ENCODE measurements around the gene SMDT1. TPM values are rescaled to one million over a fixed set of nuclear protein-coding genes. Genes with fewer than 3 reads are reported as not detected.

SMDT1 gene
- polyA plus RNA-seq, 1 donor from 2014 or later: 42.8 TPM

- Histone ChIP-seq H3K4me2 (ENCODE audit: low read length) (no peak overlapping the region), H3K79me2 (replicated peaks; ENCODE audit: insufficient read depth, low read length) (no peaks in the 10 kb centered on the region), H4K20me1 (ENCODE audit: insufficient read depth) (no peaks in the 10 kb centered on the region), H2AFZ (ENCODE audit: low read depth, low read length) (no peak overlapping the region), H3K27ac (ENCODE audit: low read length) (no peak overlapping the region), H3K9me2 (ENCODE audit: insufficient read depth, low read length) (no peaks in the 10 kb centered on the region), H3K27me3 (ENCODE audit: insufficient read depth, low read depth, low read length) (no peaks in the 10 kb centered on the region), H3K36me3 (ENCODE audit: insufficient read depth, low read length) (no peaks in the 10 kb centered on the region), H3F3A (ENCODE audit: insufficient read depth, low read length, poor library complexity, severe bottlenecking) (no peaks in the 10 kb centered on the region), H3K9me3 (ENCODE audit: low read length) (no peaks in the 10 kb centered on the region), H3K4me3 (ENCODE audit: low read length) (no peak overlapping the region), H3K9ac (ENCODE audit: low read length) (no peak overlapping the region)
- TF ChIP-seq REST (IDR thresholded peaks at IDR 0.05; ENCODE audit: borderline replicate concordance): no peak
- TF ChIP-seq TAF1 (IDR thresholded peaks at IDR 0.05; ENCODE audit: low read depth): no peak
- no peak for TF ChIP-seq POLR2AphosphoS5 (IDR thresholded peaks at IDR 0.05)
- TF ChIP-seq SMC3 (conservative IDR thresholded peaks at IDR 0.05; ENCODE audit: poor library complexity): no peak
- no peak for TF ChIP-seq MXI1 (conservative IDR thresholded peaks at IDR 0.05; ENCODE audit: poor library complexity, severe bottlenecking)
- TF ChIP-seq CTCF (IDR thresholded peaks at IDR 0.05; ENCODE audit: poor library complexity, severe bottlenecking): no peak
- TF ChIP-seq RAD21 (conservative IDR thresholded peaks at IDR 0.05): no peak
- no peak for TF ChIP-seq EP300 (conservative IDR thresholded peaks at IDR 0.05; ENCODE audit: poor library complexity, severe bottlenecking)
- TF ChIP-seq EZH2 (IDR thresholded peaks at IDR 0.05; ENCODE audit: borderline replicate concordance, insufficient read depth, low read length, poor library complexity, severe bottlenecking): no peak
Measured at GRCh38 chr22:42061041-42061440, 18.5 kb upstream of the SMDT1 start.

DNA sequence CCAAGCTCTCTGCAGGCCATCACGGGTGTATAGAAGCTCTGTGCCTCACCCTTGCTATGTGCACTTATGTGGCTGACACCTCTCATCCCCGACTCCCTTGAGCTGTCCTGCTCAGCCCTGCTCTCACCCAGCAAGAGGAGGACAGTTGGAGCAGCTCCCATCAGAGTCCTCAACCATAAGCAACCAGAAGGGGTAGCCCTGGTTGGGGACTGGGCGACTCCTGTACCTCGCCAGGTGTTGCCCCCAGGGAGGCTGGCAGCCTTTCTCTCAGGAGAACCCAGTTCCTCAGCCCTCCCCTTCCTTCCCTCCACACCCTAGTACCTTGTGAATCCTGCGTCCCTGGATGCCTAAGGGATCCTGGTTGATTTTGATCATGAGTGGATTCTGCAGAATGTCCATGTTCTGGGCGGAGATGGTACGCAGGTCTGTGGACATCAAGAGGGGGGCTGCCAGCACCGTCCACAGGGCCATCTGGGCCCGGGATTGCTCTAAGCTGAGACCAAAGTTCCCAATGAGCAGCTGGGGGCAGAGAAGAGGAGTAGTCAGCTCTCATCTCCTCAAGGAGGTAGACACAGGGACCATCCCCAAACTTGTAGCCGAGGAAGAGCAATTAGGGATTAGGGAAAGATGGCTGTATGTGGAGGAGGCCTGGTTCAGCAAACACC, 16.9 kb upstream of the SMDT1 start:
- no peaks in the 10 kb centered on the region for H3K36me3 ChIP-seq (ENCODE audit: insufficient read depth, low read length)
- no peak overlapping the region for H3K4me2 ChIP-seq (ENCODE audit: low read length)
- H3K9me3 ChIP-seq (ENCODE audit: low read length): no peaks in the 10 kb centered on the region
- H3K9me2 ChIP-seq (ENCODE audit: insufficient read depth, low read length): no peaks in the 10 kb centered on the region
- no peak for TF ChIP-seq EP300 (conservative IDR thresholded peaks at IDR 0.05; ENCODE audit: poor library complexity, severe bottlenecking)
- no peak for TF ChIP-seq SMC3 (conservative IDR thresholded peaks at IDR 0.05; ENCODE audit: poor library complexity)
- TF ChIP-seq RAD21 (conservative IDR thresholded peaks at IDR 0.05): no peak
- no peak for TF ChIP-seq EZH2 (IDR thresholded peaks at IDR 0.05; ENCODE audit: borderline replicate concordance, insufficient read depth, low read length, poor library complexity, severe bottlenecking)
- no peak for TF ChIP-seq POLR2AphosphoS5 (IDR thresholded peaks at IDR 0.05)
- no peak for TF ChIP-seq TAF1 (IDR thresholded peaks at IDR 0.05; ENCODE audit: low read depth)
- TF ChIP-seq CTCF (IDR thresholded peaks at IDR 0.05; ENCODE audit: poor library complexity, severe bottlenecking): no peak
- TF ChIP-seq REST (IDR thresholded peaks at IDR 0.05; ENCODE audit: borderline replicate concordance): no peak
- no peak for TF ChIP-seq MXI1 (conservative IDR thresholded peaks at IDR 0.05; ENCODE audit: poor library complexity, severe bottlenecking)
- H3F3A ChIP-seq (ENCODE audit: insufficient read depth, low read length, poor library complexity, severe bottlenecking): no peaks in the 10 kb centered on the region
- H3K4me3 ChIP-seq (ENCODE audit: low read length): no peak overlapping the region
- H3K79me2 ChIP-seq (replicated peaks; ENCODE audit: insufficient read depth, low read length): no peaks in the 10 kb centered on the region
- no peaks in the 10 kb centered on the region for H4K20me1 ChIP-seq (ENCODE audit: insufficient read depth)
- no peaks in the 10 kb centered on the region for H3K27me3 ChIP-seq (ENCODE audit: insufficient read depth, low read depth, low read length)
- no peak overlapping the region for H2AFZ ChIP-seq (ENCODE audit: low read depth, low read length)
- H3K9ac ChIP-seq (ENCODE audit: low read length): no peak overlapping the region
- no peak overlapping the region for H3K27ac ChIP-seq (ENCODE audit: low read length)
